OCI-LY3 (cell line): Measurements from ENCODE around the gene PIK3R6.

Source experiments
- CTCF ChIP-seq: fragments of 200-600, 300-600 bp; sonication (generic); IDR thresholded peaks from 2 replicates; pipeline ENCODE4 v1.5.1; 2014; ENCODE audit warnings: antibody characterized with exemption, low read length, low read depth
- EZH2phosphoT487 ChIP-seq: fragments of 200-600 bp; shearing (Covaris generic); IDR thresholded peaks from 2 replicates; pipeline ENCODE4 v1.6.1; 2018; ENCODE audit warnings: antibody characterized with exemption, mixed run types, low read depth

GRCh38 chr17:8823279-8823678, 44.2 kb downstream of the PIK3R6 start:
- TF ChIP-seq CTCF (no peak), EZH2phosphoT487 (no peak)
